NB4 (cell line): Measurements from ENCODE around the gene GNB1L.

Experiments used
- MAX ChIP-seq: IDR thresholded peaks from 2 replicates; pipeline ENCODE4 v1.6.1; 2011; ENCODE audit warnings: low read depth, low read length
- MYC ChIP-seq: IDR thresholded peaks from 2 replicates; pipeline ENCODE4 v1.6.1; 2011; ENCODE audit warnings: low read depth, low read length
- POLR2A ChIP-seq: IDR thresholded peaks from 2 replicates; pipeline ENCODE4 v1.6.1; 2011; ENCODE audit warnings: mild to moderate bottlenecking; ENCODE audit not compliant: insufficient read length; ENCODE audit errors: extremely low read depth
- TF ChIP-seq, protein P1 (sequence below): IDR thresholded peaks from one replicate; pipeline ENCODE4 v1.5.1; 2012; ENCODE audit warnings: low read depth, low read length

GRCh38 chr22:19903513-19903912 lies 48.8 kb upstream of the GNB1L start:
- TF ChIP-seq, protein P1, sequence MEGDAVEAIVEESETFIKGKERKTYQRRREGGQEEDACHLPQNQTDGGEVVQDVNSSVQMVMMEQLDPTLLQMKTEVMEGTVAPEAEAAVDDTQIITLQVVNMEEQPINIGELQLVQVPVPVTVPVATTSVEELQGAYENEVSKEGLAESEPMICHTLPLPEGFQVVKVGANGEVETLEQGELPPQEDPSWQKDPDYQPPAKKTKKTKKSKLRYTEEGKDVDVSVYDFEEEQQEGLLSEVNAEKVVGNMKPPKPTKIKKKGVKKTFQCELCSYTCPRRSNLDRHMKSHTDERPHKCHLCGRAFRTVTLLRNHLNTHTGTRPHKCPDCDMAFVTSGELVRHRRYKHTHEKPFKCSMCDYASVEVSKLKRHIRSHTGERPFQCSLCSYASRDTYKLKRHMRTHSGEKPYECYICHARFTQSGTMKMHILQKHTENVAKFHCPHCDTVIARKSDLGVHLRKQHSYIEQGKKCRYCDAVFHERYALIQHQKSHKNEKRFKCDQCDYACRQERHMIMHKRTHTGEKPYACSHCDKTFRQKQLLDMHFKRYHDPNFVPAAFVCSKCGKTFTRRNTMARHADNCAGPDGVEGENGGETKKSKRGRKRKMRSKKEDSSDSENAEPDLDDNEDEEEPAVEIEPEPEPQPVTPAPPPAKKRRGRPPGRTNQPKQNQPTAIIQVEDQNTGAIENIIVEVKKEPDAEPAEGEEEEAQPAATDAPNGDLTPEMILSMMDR, result no peak
- TF ChIP-seq POLR2A (no peak), MAX (no peak), MYC (no peak)
